ENCODE results near the gene HOXA3. TPM values are rescaled to one million over a fixed set of nuclear protein-coding genes. Genes with fewer than 3 reads are reported as not detected.

The HOXA3 gene
- polyA plus RNA-seq, 1 of the 3 experiments (the other 2 are of a cell fraction): 0.15 TPM

GRCh38 chr7:27118580-27118979, 33.8 kb downstream of the HOXA3 start:
- ChIA-PET POLR2A (no interaction called here), CTCF (interaction anchor here (0.6 to 2.9 kb wide), 3 partner anchors 13 to 459 kb away, joined by 3 to 9 read pairs (median 3); partner anchors contain the start of gene HOXA5)
- no peaks in the 10 kb centered on the region for H4K20me1 ChIP-seq (ENCODE audit: insufficient read depth)
- TF ChIP-seq EZH2phosphoT487 (IDR thresholded peaks at IDR 0.05; ENCODE audit: borderline replicate concordance, low read depth) (no peak), GATA2 (CRISPR knock-in tag; IDR thresholded peaks at IDR 0.05) (no peak), MEF2A (IDR thresholded peaks at IDR 0.05; ENCODE audit: borderline replicate concordance, low read depth) (no peak), SMC3 (IDR thresholded peaks at IDR 0.05; ENCODE audit: low read depth, low read length) (no peak), NFIC (IDR thresholded peaks at IDR 0.05; ENCODE audit: borderline replicate concordance) (no peak), RCOR1 (IDR thresholded peaks at IDR 0.05; ENCODE audit: low read length) (no peak), ZBTB33 (IDR thresholded peaks at IDR 0.05; ENCODE audit: borderline replicate concordance, low read depth) (no peak), TCF12 (IDR thresholded peaks at IDR 0.05) (no peak), RXRA (IDR thresholded peaks at IDR 0.05; ENCODE audit: borderline replicate concordance, low read depth) (no peak), MXI1 (IDR thresholded peaks at IDR 0.05; ENCODE audit: low read depth, low read length) (no peak), JUND (IDR thresholded peaks at IDR 0.05) (no peak), RAD21 (IDR thresholded peaks at IDR 0.05; ENCODE audit: low read length) (no peak), TAF1 (IDR thresholded peaks at IDR 0.05; ENCODE audit: borderline replicate concordance, low read depth, low read length) (no peak)
- TF ChIP-seq, protein P1, sequence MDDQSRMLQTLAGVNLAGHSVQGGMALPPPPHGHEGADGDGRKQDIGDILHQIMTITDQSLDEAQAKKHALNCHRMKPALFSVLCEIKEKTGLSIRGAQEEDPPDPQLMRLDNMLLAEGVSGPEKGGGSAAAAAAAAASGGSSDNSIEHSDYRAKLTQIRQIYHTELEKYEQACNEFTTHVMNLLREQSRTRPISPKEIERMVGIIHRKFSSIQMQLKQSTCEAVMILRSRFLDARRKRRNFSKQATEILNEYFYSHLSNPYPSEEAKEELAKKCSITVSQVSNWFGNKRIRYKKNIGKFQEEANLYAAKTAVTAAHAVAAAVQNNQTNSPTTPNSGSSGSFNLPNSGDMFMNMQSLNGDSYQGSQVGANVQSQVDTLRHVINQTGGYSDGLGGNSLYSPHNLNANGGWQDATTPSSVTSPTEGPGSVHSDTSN (IDR thresholded peaks at IDR 0.05): no peak
- H3K36me3 ChIP-seq (replicated peaks in 1 of 2; ENCODE audit: control insufficient read depth in 1 of 2, insufficient read depth in 2 of 2, low read length in 1 of 2): no peaks in the 10 kb centered on the region
- no peak overlapping the region for H2AFZ ChIP-seq (ENCODE audit: low read depth)
- no peak overlapping the region for H3K9ac ChIP-seq
- H3K9me2 ChIP-seq: no peaks in the 10 kb centered on the region
- WGBS (ENCODE audit: low lambda C conversion rate): 2% methylated on average over 3 of the region's 3 CpGs
- H3K79me2 ChIP-seq (ENCODE audit: insufficient read depth): no peaks in the 10 kb centered on the region
- H3F3A ChIP-seq (replicated peaks; ENCODE audit: insufficient read depth): no peaks in the 10 kb centered on the region
- H3K27ac ChIP-seq (ENCODE audit: low read depth in 2 of 2, low read length in 1 of 2): no peak overlapping the region
- no peaks in the 10 kb centered on the region for H3K4me1 ChIP-seq (ENCODE audit: control insufficient read depth in 1 of 2, insufficient read depth in 2 of 2, low read depth in 1 of 2, low read length in 1 of 2)
- peaks cover 96% of the 10 kb centered on the region for H3K27me3 ChIP-seq (ENCODE audit: insufficient read depth)
- no peak for DNase-seq
- H3K9me3 ChIP-seq: no peaks in the 10 kb centered on the region
- no peak overlapping the region for H3K4me3 ChIP-seq (ENCODE audit: low read depth in 2 of 2, low read length in 1 of 2)
- H3K4me2 ChIP-seq: no peak overlapping the region

DNA sequence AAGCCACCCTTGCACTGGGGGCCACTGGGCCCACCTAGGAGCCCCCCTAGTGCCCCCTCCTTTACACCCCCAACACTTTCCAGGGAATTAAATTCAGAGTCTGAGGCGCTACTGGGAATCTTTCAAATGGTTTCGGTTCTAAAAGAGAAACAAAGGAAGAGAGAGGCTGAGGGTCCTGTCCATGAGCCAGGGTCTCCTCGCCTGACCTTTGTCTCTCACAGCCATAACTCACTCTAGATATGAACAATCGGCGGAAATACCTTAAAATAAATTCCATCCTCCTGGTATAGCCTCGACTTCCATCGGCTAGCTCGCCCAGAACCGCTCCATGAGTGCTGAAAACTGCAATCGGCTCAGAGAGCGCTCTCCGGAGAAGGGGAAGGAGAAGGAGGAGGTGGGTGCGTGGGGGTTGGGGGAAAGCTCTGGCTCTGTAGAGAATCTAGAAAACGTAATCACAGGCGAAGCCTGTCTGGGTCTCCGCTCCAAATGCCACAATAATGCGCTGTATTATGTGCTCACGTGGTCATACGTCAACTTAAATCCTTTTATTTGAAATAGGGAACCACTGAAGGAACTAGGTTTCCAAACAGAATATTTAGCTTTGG, 34.4 kb downstream of the HOXA3 start:
- Histone ChIP-seq H3K27me3 (ENCODE audit: insufficient read depth) (peaks cover 96% of the 10 kb centered on the region), H3K27ac (ENCODE audit: low read depth in 2 of 2, low read length in 1 of 2) (no peak overlapping the region), H4K20me1 (ENCODE audit: insufficient read depth) (no peaks in the 10 kb centered on the region), H3K36me3 (replicated peaks in 1 of 2; ENCODE audit: control insufficient read depth in 1 of 2, insufficient read depth in 2 of 2, low read length in 1 of 2) (no peaks in the 10 kb centered on the region), H3K9ac (no peak overlapping the region), H3K4me3 (ENCODE audit: low read depth in 2 of 2, low read length in 1 of 2) (0 out of 4 replicates have a peak overlapping the region, but pooled peaks of 1 of the 2 experiments have one; percentile 6), H3K4me1 (ENCODE audit: control insufficient read depth in 1 of 2, insufficient read depth in 2 of 2, low read depth in 1 of 2, low read length in 1 of 2) (no peaks in the 10 kb centered on the region), H3F3A (replicated peaks; ENCODE audit: insufficient read depth) (no peaks in the 10 kb centered on the region), H3K4me2 (0 out of 2 replicates have a peak overlapping the region, but pooled peaks have one; percentile 17), H3K79me2 (ENCODE audit: insufficient read depth) (no peaks in the 10 kb centered on the region), H2AFZ (ENCODE audit: low read depth) (no peak overlapping the region), H3K9me2 (no peaks in the 10 kb centered on the region), H3K9me3 (no peaks in the 10 kb centered on the region)
- TF ChIP-seq SIN3A (IDR thresholded peaks at IDR 0.05; ENCODE audit: borderline replicate concordance, low read depth, low read length) (no peak), RCOR1 (IDR thresholded peaks at IDR 0.05; ENCODE audit: low read length) (no peak), JUND (IDR thresholded peaks at IDR 0.05) (no peak), NFIC (IDR thresholded peaks at IDR 0.05; ENCODE audit: borderline replicate concordance) (no peak), GABPA (IDR thresholded peaks at IDR 0.05; ENCODE audit: low read depth) (no peak), USF2 (IDR thresholded peaks at IDR 0.05; ENCODE audit: borderline replicate concordance, low read depth, low read length) (no peak)
- TF ChIP-seq, protein P1 (IDR thresholded peaks at IDR 0.05): no peak
- 19% methylated on average over 19 of the region's 19 CpGs for WGBS (ENCODE audit: low lambda C conversion rate)
- DNase-seq: no peak
- ChIA-PET CTCF (interaction anchor here (0.6 to 2.9 kb wide), 3 partner anchors 13 to 458 kb away, joined by 3 to 9 read pairs (median 3); partner anchors contain the start of gene HOXA5), POLR2A (no interaction called here)
